GM18508 (cell line): ENCODE data around the gene COLQ.
"Not testable (repeated sequence)": the region's sequence is repeated elsewhere in the genome, so short reads cannot be mapped to it uniquely, and the experiment has no call there.

Source experiments
- ATAC-seq: cut with Tn5 transposase; IDR thresholded peaks from one replicate; pipeline ENCODE4 v1.9.1; 2021; ENCODE audit warnings: moderate number of reproducible peaks; ENCODE audit not compliant: insufficient read depth, unreplicated experiment

Gene COLQ

DNA sequence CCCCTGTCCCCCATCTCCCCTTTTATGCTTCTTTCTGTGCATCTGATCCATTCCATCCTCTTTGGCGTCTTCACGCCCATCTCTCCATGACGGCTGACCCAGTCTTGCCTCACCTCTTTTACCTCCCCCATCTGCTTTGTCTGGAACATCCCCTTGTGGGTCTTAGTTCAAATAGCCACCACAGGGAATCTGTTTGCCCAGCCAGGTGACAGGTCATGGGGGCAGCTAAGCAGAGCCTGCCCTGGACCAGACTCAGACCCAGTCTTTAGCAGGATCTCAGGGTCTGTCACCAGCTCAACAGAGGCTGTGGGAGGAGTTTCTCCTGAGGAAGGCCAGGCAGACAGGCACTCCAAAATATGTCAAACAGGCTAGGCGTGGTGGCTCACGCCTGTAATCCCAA lies 28.1 kb downstream of the COLQ start:
- no peak for ATAC-seq

DNA sequence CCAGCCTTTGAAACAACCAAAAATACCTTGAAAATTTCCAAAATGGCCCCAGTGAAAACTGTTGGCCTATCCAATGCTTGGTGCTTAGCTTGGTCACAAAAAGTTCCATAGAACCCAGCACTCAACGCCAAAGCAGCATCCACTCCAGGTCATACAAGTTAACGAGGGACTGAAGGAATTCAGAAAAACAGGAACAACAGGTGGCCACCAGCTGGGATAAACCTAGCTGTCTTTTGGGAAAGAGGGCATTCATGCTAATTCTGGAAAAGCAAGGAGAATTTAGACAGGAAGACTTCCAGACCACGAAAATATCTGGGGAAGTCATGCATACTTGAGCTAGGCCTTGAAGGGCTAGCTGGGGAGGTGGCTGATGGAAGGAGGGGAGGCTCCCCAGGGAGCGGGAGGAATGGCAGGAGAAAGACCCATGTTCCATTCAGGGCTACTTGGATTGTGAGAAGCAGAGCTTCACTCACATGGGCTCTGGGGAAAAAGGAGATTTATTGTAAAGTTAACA lies 28.6 kb downstream of the COLQ start:
- ATAC-seq = no peak

DNA sequence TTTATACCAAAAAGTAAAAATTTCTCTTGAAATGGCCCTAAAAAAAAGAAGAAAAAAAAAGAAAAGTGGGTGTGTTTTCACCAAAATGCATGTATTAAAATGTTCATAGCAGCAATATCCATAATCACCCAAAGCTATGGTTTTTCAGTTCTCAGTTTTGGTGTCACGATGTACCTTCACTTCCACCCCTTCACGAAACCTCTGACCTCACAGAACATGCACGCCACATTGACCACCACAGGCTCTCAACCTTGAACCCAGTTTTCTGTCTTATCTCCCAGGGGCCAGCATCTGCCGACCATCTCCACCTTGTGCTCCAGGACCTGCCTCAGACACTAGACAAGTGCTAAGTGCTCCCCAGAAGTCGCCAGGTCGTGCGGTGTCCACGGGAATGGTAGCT lies 30.4 kb downstream of the COLQ start:
- ATAC-seq = no peak

DNA sequence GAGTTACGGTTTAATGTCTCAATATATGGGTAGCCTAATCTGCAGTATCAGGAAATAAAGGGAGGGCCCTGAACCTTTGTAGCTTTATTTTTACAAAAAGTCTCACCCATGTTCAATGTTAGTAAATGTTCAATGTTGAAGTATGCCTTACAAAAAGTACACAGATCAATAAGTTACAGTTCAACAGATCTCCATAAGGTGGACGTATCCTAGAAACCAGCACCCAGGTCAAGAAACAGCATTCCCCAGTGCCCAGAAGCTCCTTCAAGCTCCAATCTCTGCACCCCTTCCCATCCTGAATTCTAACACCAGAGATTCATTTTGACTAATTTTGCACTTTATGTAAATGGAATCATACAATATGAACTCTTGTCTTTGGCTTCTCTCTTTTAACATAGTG lies 31.3 kb downstream of the COLQ start:
- no peak for ATAC-seq

DNA sequence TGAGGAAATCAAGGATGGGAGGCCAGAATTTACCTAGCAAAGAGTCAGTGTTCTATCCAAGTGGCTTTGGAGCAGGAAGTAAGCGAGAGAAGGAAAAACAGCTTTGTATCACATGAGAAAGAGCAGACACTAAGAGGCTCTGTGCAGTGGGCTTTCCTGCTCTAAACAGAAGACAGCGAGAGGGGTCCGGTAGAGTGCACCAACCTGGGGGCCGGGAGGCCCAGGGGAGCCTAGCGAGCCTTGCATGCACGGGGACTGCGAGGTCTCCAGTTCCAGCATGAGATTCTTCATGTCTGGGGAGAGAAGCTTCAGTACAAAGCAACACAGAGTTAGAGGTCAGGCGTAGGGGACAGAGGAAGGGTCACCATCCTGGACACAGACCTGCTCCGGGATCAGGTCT lies 33.5 kb downstream of the COLQ start:
- no peak for ATAC-seq

DNA sequence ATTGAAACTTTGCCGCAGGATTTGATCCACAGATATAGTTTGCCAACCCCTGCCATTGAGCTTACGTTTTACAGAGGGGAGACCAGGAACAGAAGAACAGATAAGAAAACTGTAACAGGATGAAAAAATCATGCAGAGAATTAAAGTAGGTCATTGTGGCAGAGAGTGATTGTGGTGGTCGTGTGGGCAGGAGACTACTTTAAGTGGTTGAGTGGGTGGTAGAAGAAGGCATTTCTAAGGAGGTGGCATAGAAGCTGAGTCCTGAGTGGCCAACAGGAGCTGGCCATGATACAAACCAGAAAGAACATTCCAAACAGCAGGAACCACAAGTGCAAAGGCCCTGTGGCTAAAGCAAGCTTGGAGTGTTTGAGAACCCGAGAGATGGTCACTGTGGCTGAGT lies 34.5 kb downstream of the COLQ start:
- ATAC-seq = no peak

DNA sequence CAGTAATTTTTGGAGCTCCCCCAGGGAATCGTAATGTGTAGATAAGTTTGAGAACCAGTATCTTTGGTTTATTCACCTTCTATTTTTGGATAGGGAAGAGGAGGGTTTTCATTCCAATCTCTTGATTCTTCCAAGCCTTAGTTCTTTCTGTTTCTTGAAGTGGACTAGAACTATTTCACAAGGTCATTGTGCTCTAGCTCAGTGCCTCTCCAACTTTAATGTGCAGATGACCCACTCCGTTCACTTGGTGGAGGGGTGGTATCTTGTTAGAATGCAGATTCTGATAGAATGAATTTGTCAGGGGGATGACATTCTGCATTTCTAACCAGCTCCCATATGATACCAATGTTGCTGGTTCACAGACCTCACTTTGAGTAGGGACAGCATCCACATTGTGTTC lies 35.5 kb downstream of the COLQ start:
- no peak for ATAC-seq

DNA sequence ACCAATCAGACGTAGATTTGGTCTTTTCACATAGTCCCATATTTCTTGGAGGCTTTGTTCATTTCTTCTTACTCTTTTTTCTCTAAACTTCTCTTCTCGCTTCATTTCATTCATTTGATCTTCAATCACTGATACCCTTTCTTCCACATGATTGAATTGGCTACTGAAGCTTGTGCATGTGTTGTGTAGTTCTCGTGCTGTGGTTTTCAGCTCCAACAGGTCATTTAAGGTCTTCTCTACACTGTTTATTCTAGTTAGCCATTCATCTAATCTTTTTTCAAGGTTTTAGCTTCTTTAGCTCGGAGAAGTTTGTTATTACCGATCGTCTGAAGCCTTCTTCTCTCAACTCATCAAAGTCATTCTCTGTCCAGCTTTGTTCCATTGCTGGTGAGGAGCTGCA lies 37.0 kb downstream of the COLQ start:
- not testable (repeated sequence) for ATAC-seq

DNA sequence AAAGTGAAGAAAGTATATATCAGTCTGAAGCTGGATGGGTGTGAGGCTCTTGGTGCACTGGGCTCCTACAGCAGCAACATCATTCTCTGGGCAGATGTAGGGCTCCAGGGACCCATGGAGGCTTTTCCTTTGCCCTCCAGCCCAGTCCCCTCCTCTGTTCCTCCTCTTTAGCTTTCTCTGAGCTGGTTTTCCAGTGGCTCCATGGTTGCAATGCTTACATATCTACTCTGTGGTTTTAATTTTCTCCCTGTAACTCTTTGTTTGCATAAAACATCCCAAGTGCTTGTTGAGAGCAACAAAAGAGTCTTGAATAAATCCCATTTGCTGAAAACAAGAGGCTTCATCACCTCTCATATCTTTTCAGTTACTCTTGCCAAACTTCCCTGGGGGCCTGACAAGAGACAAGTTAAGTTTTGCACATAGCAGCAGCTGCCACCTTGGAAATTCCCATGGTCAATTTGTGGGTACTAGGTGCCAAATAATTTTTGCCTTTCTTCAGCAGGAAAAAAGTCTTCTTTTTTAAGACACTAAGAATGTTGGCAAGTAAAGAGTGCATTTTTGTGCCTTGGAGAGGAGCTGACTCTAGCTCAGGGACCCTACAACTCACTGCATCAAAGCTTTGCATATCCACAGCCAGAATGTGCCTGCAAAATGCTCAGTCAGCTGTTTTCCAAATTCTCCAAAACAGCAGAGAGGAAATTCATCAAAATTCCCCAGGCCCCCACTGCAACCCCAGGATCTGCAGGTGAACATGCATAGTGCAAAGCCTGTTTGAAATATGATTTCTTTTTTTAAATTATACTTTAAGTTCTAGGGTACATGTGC lies 41.9 kb downstream of the COLQ start:
- no peak for ATAC-seq

DNA sequence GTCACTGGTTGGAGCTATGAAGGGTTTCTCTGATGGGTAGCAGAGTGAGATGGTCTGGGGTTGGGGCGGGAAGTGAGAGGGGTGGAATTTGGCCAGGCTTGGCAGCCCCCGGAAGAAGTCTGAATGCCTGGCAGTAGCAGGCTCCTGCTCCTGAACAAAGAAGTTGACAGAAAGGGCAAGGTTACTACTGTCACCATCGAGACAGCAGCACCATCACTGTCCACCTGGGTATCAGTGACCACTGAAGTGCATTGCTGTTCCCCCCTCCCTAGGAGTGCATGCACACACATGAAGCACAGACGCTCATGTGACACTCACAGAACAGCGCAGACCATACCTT lies 42.9 kb downstream of the COLQ start:
- no peak for ATAC-seq

DNA sequence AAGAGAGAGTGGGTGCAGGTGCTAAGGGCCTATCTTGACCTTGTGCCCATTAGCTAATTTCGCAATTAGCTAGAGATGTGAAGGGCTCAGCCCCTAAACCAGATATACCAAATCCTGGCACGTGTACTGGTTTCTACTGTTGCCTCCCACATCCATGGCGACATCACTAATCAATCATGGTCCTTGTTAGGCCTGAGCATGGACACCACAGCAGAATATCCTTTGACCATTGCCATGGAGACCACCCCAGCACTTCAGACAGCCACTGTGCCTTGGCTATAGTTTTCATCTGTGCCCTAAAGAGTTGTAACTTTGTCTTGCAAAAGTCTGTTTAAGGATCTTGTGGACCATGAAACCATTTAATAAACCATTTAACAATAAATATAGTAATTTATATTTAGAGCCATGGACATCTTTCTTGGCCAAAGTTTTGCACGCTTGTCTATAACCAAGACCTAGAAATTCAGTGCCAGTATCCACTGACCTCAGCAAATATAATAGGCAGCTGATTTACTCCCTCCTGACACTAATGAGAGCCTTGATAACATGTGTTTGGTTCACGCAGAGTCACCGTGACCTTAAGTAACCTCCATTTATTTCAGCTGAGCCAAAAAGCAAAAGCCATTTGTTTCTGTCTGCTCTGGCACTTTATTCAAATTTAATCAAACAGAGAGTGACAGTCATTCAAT lies 43.4 kb downstream of the COLQ start:
- ATAC-seq = no peak

DNA sequence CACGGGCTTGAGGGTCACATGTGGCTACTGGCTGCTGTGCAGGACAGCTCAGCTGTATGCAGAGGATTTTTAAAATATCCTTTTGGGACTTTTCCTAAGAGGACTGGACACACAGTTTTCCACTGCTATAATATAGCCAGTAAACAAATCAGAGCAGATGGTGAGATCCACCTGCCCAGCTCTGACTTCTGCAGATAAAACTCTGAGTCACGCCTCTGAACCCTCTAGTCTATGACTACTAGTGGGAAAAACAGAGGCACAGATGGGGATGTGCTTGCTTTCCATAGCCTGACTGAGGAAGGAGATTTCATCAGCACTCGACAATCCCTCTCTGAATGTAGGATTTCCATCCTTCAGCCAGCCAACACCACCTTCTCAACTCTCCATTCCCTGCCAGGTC lies 45.1 kb downstream of the COLQ start:
- no peak for ATAC-seq

DNA sequence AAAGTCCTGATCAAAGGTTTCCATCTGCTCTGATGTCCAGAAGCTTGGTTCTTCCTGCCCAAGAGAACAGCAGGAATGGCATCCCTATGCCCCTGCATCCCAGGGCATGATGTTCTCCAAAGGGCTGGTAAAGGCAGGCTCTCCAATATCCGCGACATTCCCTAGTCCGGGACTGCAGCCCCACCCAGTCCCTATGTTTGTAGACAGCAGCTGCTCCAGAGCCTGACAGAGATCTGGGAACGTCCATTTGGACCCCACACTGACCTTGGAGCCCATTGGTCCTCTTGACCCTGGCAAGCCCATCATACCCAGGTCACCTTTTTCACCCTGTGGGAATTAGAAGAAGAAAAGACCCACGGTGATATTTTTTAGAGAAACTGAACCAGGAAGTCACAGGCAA lies 46.3 kb downstream of the COLQ start:
- ATAC-seq = no peak

DNA sequence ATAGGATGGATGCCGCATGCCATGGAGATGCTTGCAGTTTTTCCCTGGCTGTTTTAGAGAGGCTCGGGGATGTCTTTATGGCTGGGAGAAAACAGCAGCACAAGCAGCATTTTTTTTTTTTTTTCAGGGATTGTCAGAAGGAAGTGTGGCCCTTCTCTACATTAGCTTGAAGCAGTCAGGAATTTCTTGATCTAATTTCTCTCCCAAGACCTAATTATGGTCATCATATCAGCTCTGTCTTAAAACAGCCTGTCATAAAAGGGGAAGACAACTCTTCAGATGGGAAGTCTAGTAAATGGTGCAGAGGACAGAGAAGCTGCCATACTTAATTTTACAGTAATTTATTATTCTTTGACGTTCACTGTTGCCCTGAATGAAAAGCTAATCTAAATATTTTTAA lies 49.6 kb downstream of the COLQ start:
- no peak for ATAC-seq

DNA sequence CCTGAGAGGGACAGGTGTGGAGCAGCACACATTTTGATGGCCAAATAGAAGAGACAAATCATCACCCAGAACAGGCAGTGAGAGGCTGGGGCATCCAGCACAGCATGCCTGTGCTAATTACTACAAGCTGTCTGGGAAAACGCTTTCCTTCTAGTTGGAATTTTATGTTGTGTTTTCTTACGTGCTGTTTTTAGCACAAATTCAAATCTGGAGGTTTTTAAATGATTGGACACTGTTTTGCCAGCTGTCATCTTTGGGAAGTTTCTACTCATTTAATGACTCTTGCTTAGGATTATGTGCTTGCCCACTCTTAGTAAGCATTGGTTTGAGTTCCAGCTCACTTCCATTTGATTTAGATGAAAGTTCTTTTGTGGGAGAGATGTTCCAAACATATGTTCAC lies 50.7 kb downstream of the COLQ start:
- ATAC-seq = no peak

DNA sequence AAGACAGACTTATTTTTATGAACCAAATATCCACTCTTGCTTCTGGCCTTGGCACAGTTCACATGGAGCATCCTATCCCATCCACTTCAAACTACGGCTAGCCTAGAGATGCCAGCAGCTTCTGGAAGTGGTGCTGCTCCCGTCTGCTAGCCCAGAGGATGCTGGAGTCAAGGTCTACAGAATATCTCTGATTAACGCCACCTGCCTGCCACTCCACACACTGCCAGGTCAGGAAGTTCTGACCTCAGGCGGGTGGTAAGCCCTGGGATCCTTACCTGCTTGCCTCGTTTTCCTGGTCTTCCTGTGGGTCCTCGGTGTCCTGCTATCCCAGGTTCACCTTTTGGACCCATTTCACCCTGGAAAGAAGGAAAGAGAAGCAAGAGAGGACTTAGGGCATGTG lies 51.2 kb downstream of the COLQ start:
- ATAC-seq = no peak

DNA sequence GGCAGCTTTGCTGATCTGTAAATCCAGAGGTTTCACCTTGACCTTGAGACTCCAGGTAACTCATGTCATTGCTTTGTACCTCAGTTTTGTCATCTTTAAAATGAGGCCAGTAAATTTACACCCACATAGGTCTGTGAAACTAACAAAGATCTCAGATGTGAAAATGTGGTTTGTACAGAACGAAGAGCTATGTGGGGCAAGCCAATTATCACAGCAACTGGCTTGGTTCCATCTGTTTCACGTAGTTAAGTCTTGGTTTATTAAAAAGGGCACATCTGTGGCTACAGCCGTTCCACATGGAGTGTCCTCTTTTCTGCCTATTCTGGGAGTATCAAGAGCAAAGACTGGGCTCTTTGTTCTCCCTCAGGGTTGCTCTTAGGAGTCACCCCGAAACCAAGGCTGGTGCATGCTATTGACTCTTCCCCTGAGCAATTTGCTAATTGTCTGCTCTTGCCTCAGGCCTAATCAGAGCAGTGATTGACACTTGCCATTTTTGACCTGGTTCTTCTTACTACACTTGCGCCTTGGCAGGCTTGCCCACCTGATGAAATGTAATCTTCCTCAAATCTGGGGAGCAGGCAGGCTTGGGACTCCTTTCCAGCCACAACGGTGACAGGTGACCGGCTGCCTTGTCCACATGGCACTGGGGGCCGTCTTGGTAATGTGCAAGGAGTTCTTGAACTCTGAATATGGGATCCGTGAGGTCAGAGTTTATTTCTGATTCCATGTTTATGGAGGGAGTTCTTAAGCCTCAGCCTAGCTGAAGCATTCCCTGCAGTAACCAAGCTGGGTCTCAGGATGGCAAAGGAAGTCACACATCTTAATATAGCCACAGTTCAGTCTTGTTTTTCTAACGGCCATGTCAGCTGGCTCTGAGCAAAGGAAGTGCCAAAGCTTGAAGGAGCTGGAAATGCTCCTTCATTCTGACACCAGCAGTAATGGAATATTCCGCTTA lies 54.0 kb downstream of the COLQ start:
- ATAC-seq = no peak

DNA sequence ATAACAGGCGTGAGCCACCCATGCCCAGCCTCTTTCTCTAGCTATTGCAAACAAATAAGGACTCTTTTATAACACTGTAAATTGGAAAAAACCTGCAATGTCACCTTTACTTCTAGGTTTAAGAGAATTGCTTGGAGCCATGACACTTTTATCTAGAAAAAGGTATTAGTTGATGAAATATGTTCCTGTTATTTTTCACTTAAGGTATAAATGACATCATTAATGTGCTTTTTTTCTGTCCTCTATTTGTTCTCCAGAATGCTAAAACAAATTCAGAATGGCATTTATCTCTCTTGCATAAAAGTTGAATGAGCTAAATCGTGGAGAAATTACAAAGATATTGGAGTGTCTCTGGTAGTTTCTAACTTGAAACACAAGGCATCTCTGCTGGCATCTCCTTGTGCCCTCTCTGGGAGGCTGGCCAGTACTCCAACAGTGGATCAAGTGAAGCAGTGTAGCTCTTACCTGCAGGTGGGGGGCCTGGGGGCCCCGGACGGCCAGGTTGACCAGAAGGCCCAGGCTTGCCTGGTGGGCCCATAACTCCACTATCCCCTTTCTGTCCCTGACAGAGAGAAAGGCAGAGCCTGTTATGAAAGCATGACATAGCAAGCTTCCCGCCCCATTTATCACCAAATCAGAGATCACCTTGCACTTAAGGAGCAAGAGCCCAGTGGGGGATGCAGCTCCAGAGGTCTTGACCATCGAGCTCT lies 55.5 kb downstream of the COLQ start:
- ATAC-seq = no peak

DNA sequence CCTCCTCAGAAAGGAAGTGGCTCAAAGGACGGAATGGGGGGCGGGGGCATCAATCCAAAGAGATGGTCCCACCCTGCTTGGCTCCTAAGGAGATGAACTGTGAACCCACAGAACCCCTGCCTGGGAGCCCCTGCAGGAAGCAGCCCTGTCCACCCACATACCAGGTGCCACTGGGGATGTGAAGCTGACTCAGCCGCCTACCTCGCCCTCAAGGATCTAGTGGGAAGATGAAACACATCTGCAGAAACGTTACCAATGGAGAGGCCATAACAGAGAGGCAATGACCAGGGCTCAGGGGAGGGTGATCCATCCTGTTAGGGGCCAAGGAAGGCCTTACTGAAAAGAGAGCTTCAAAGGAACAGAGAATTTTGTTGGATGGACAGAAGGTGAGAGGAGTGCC lies 59.1 kb downstream of the COLQ start:
- ATAC-seq = no peak

DNA sequence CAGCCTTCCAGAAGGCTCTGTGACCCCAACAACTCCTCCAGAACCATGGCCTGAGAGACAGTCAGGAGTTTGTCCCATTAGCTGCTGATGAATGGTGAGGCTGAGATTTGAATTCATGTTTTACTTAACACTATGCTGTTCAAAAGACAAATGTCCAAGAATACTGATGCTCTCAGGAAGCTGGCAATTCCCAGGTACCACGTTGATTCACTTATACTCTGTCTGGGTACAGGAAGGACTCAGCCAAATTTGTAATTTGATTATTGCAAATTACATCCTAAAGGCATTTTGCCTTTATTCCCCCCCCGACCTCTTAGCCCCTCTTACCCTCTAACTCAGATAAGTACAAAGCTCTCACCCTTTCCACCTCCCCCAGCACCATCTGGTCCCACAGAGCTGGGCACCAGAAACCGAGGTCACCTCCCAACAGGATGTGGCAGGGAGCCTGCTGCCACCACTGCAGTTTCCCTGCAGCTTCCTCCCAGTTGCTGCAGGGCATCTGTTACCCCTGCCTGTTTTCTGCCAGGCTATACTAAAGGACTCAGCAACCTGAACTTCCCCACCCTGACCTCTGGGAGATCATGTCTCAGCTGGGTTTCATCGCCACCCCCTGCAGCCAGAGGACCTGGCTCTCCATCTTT lies 60.5 kb downstream of the COLQ start:
- no peak for ATAC-seq
